C4-2B (cell line): ENCODE data around the gene PRKACB.

ENCODE experiments used
- ZFX ChIP-seq: fragments of 450-650 bp; IDR thresholded peaks from 2 replicates; pipeline ENCODE4 v1.6.1; 2017
- TF ChIP-seq, protein P1 (sequence below): fragments of 450-650 bp; conservative IDR thresholded peaks from 2 replicates; pipeline ENCODE4 v1.5.1; 2017; ENCODE audit warnings: mild to moderate bottlenecking

GRCh38 chr1:84254703-84255238 is 110.7 kb downstream of the PRKACB start:
- TF ChIP-seq, protein P1, sequence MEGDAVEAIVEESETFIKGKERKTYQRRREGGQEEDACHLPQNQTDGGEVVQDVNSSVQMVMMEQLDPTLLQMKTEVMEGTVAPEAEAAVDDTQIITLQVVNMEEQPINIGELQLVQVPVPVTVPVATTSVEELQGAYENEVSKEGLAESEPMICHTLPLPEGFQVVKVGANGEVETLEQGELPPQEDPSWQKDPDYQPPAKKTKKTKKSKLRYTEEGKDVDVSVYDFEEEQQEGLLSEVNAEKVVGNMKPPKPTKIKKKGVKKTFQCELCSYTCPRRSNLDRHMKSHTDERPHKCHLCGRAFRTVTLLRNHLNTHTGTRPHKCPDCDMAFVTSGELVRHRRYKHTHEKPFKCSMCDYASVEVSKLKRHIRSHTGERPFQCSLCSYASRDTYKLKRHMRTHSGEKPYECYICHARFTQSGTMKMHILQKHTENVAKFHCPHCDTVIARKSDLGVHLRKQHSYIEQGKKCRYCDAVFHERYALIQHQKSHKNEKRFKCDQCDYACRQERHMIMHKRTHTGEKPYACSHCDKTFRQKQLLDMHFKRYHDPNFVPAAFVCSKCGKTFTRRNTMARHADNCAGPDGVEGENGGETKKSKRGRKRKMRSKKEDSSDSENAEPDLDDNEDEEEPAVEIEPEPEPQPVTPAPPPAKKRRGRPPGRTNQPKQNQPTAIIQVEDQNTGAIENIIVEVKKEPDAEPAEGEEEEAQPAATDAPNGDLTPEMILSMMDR: no peak
- TF ChIP-seq ZFX: no peak
